GM10847 (cell line): ENCODE data around the gene CSF2.

Source experiments
- POLR2A ChIP-seq: IDR thresholded peaks from 2 replicates; pipeline ENCODE4 v1.6.1; 2011; ENCODE audit not compliant: insufficient read length; ENCODE audit errors: extremely low read depth

CSF2 gene

GRCh38 chr5:132060501-132061161 lies 13.0 kb upstream of the CSF2 start, which contains the start of gene IL3:
Gene IL3, plus strand, starts transcription at chr5:132060655. Its CDS starts 52 bp downstream, at chr5:132060707.
- no peak for TF ChIP-seq POLR2A

DNA sequence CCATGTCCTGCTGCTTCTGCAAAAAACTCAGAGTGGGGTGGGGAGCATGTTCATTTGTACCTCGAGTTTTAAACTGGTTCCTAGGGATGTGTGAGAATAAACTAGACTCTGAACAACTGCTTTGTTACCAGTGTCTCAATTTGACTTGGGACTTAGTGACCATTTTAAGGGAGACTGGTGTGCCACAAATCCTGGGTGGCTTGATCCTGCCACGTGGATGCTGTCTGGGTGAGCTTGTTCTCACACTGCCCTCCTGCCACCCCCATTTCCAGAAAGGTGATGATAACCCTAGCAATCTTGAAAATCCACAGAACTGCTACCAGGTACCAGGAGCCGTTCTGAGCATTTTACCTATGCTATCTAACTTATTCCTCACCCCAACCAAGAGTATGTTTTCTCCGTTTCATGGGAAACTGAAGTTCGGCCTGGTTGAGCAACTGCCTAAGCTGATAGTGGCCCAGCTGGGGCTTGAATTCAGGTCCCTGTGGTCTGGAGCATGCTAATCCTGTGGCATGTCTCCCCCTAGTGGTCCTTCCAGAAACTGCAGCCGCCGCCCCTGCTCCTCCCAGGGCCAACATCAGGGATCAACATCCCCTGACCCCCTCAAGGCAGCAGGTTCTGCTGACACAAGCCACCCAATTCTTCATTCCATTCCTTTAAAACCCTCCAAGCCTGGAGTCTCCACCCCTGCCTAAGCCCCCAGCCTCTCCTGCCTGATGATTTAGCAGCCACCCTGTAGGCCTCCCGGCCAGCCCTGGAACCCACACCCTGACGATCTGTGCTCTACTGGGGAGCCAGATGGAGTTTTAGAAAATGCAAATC lies 10.3 kb upstream of the CSF2 start:
- TF ChIP-seq POLR2A = no peak

GRCh38 chr5:132064140-132064539 lies 9.4 kb upstream of the CSF2 start:
- no peak for TF ChIP-seq POLR2A

- no peak for TF ChIP-seq POLR2A
These were observed 8.8 kb upstream of the CSF2 start for GRCh38 chr5:132064738-132065331.

GRCh38 chr5:132065351-132065937 lies 8.1 kb upstream of the CSF2 start:
- TF ChIP-seq POLR2A = no peak

DNA sequence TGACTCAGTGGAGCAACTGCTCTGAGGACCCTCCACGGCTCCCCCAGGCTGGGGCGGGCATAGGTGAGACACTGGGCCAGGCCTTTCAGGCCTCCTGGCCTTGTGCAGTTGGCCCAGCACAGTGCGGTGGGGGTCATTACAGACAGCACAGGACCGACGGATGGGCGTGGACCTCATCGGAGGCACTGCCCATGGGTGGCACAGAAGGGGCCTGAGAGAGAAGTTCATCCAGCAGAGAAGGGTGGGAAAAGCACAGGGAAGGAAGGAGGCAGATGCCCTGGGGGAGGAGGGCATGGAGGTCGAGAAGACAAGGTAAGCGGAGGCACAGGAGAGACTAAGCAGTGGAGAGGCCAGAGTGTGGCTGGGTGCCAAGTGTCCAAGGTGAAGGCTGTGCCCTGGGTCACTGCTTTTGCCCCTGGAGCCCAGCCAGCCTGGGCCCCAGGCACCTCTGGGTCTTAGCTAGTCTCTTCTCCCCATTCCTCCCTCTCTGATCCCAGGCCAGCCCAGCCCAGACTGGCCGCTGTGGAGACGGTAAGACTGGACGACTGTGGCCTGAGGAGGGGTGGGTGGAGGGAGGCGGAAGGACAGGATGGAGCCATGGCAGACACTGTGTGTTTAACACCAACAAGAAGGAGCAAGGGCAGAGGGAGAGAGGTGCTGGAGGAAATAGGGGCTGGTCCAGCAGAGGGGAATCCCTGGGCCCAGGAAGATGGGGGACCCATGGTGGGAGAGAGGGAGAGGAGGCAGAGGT lies 7.5 kb upstream of the CSF2 start:
- no peak for TF ChIP-seq POLR2A

GRCh38 chr5:132066871-132067270 lies 6.7 kb upstream of the CSF2 start:
- no peak for TF ChIP-seq POLR2A

GRCh38 chr5:132067451-132067850 lies 6.1 kb upstream of the CSF2 start:
- no peak for TF ChIP-seq POLR2A

DNA sequence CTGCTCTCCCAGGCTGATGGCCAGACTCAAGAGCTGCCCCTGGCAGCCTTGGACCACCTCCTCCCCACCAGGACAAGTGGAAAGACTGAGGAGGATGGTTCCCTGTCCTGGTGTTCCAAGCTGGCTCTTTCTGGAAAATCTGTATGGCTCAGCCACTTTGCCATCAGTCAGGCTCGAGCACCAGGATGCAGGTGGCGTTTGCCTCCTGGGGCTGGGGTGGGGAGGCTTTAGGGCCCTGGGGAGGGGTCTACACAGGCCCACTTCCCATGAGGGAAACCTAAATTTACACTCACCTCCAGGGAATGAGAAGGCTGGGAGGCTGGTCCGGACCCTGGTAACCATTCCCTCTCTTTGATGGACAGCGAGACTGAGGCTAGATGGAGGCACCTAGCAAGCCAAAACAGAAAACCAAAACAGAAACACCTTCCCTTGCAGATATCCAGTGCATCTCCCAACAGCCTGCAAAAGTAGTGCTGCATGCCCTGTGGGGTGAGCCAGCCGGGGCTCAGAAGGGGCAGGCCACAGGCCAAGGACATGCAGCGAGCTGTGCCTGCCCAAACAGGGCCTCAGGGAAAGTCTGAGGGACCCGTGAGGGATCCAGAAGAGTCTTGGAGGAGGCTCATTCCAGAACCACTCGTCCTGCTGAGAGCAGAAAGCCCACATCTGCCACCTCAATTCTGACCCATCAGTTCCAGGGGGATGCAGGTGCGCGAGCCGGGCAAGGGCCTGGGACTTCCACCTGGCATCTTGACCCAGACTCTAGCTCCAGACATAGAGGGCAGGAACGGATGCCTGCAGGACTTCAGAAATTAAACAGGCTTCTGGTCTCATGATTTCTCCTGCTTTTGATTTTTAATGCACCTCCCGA lies 5.4 kb upstream of the CSF2 start:
- no peak for TF ChIP-seq POLR2A

GRCh38 chr5:132069561-132069960 lies 4.0 kb upstream of the CSF2 start:
- TF ChIP-seq POLR2A = no peak

DNA sequence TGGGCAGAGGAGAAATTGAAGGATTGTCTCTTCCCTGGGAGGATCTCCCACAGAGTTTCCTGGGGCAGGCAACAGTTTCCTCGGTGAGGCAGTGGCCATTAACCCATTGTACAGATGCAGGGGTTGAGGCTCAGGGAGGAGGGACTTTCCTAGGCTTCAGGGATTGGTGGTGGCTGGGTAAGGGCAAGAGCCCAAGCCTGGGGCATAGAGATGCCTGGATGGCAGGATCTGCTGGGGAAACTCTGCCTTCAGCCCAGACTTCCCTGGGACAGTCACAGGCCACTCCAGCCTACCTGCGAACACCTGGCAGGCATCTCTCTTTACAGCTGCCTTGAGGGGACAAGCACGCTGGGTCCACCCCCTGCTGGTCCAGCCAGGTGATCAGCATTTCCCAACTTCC lies 3.6 kb upstream of the CSF2 start:
- no peak for TF ChIP-seq POLR2A

GRCh38 chr5:132070460-132071337 lies 2.9 kb upstream of the CSF2 start:
- no peak for TF ChIP-seq POLR2A

- no peak for TF ChIP-seq POLR2A
These were observed 2.3 kb upstream of the CSF2 start for GRCh38 chr5:132071338-132071707.
